Left lung (tissue), 10 donors: ENCODE measurements around the gene ADGRF4. TPM values are rescaled to one million over a fixed set of nuclear protein-coding genes. Genes with fewer than 3 reads are reported as not detected.

Experiments
- ATAC-seq: fragments of 200-7000 bp; cut with Tn5 transposase; one replicate; pipeline ENCODE4 v1.9.1; 2020; ENCODE audit warnings: moderate library complexity
- DNase-seq, 4 donors: peaks; one replicate each; pipeline ENCODE4 v3.0.0-alpha.2; 2013 to 2020
- H3K27ac ChIP-seq, 2 donors: fragments of 200-600 bp; sonication (generic) in 1 of 2; one replicate each; pipeline versions ENCODE4 v1.5.0 to v1.8.0; 2020 to 2021
- H3K27me3 ChIP-seq, 2 donors: fragments of 200-600 bp; sonication (generic) in 1 of 2; one replicate each; pipeline versions ENCODE4 v1.5.0 to v1.8.0; 2020 to 2021
- H3K36me3 ChIP-seq, 2 donors: fragments of 200-600 bp; sonication (generic) in 1 of 2; one replicate each; pipeline versions ENCODE4 v1.5.0 to v1.8.0; 2020 to 2021
- H3K4me1 ChIP-seq, 2 donors: fragments of 200-600 bp; one replicate each; pipeline ENCODE4 v1.8.0; 2021
- H3K4me3 ChIP-seq, 2 donors: fragments of 200-600 bp; sonication (generic) in 1 of 2; one replicate each; pipeline versions ENCODE4 v1.5.0 to v1.8.0; 2020 to 2021; ENCODE audit warnings: mild to moderate bottlenecking in 1 of 2
- H3K9me3 ChIP-seq, 2 donors: fragments of 200-600 bp; sonication (generic) in 1 of 2; one replicate each; pipeline versions ENCODE4 v1.5.0 to v1.8.0; 2020 to 2021
- intact Hi-C, 2 donors: fragments of 100-400 bp; cut with DNase I; formaldehyde crosslinking; loops; one replicate each; pipeline versions ENCODE4 v1.11.2 to v1.14.2; 2022
- polyA plus RNA-seq, 6 donors: library from polyadenylated mRNA; unstranded; fragments of 120-200 nt; gene quantifications; one replicate each; pipeline ENCODE4 v1.2.1, GENCODE V29; 2013; ENCODE audit not compliant: insufficient read length in 6 of 6
- total RNA-seq, 2 donors: library from RNA; stranded (reverse); fragmentation: NEBNext Ultra II Directional; extraction: Animal tissue kit (Norgen Biotek cat#: 25700); gene quantifications; one replicate each; pipeline ENCODE4 v1.2.1, GENCODE V29; 2021
- TF ChIP-seq, protein P1 (sequence below), 2 donors: fragments of 200-600 bp; sonication (generic) in 1 of 2; IDR thresholded peaks; one replicate each; pipeline versions ENCODE4 v1.5.0 to v1.8.0; 2021; ENCODE audit warnings: antibody characterized with exemption in 2 of 2
- donor health status: DM: no; HTN: yes; CAD: no.
- donor health status: DM: no; HTN: no; CAD: no.

The ADGRF4 gene
- total and polyA plus RNA-seq, 8 donors, result 0.08 to 0.55 (median 0.23) TPM

DNA sequence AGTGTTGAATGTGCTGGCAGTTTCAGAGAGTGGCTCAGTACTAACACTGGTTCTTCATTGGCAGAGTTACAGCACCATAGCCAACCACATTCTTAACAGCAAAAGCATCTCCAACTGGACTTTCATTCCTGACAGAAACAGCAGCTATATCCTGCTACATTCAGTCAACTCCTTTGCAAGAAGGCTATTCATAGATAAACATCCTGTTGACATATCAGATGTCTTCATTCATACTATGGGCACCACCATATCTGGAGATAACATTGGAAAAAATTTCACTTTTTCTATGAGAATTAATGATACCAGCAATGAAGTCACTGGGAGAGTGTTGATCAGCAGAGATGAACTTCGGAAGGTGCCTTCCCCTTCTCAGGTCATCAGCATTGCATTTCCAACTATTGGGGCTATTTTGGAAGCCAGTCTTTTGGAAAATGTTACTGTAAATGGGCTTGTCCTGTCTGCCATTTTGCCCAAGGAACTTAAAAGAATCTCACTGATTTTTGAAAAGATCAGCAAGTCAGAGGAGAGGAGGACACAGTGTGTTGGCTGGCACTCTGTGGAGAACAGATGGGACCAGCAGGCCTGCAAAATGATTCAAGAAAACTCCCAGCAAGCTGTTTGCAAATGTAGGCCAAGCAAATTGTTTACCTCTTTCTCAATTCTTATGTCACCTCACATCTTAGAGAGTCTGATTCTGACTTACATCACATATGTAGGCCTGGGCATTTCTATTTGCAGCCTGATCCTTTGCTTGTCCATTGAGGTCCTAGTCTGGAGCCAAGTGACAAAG, 17.0 kb upstream of the ADGRF4 start:
- TF ChIP-seq, protein P1, sequence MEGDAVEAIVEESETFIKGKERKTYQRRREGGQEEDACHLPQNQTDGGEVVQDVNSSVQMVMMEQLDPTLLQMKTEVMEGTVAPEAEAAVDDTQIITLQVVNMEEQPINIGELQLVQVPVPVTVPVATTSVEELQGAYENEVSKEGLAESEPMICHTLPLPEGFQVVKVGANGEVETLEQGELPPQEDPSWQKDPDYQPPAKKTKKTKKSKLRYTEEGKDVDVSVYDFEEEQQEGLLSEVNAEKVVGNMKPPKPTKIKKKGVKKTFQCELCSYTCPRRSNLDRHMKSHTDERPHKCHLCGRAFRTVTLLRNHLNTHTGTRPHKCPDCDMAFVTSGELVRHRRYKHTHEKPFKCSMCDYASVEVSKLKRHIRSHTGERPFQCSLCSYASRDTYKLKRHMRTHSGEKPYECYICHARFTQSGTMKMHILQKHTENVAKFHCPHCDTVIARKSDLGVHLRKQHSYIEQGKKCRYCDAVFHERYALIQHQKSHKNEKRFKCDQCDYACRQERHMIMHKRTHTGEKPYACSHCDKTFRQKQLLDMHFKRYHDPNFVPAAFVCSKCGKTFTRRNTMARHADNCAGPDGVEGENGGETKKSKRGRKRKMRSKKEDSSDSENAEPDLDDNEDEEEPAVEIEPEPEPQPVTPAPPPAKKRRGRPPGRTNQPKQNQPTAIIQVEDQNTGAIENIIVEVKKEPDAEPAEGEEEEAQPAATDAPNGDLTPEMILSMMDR (IDR thresholded peaks at IDR 0.05), result no peak
- no peaks in the 10 kb centered on the region for H3K36me3 ChIP-seq
- H3K9me3 ChIP-seq, result no peaks in the 10 kb centered on the region
- intact Hi-C loops, result no loop called here
- H3K4me3 ChIP-seq, result no peak overlapping the region
- ATAC-seq (no peak), DNase-seq (peak in 1 of 4 donors; percentile 44)
- H3K4me1 ChIP-seq, result no peaks in the 10 kb centered on the region
- H3K27me3 ChIP-seq, result no peaks in the 10 kb centered on the region
- no peak overlapping the region for H3K27ac ChIP-seq

DNA sequence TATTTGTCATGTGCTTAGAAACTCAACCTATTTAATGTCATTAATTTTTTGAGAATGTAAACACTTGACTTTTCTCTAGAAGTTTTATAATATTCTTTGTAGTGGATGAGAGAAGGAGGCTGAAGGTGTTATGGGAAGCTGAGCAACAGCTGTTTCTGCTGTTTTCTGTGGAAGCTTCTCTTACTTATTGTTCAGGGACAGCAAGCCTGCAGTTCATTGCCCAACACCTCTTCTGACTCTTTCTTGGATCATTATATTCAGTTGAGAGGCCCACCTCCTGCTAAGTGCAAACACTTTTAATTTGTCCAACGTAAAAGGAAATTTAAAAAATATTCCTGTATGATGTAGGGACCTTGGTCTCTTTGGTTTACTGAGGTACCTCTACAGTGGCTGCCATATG, 12.0 kb upstream of the ADGRF4 start:
- DNase-seq (peak in 1 of 4 donors; percentile 54), ATAC-seq (no peak)
- Histone ChIP-seq H3K4me1 (no peaks in the 10 kb centered on the region), H3K9me3 (no peaks in the 10 kb centered on the region), H3K36me3 (no peaks in the 10 kb centered on the region), H3K4me3 (no peak overlapping the region), H3K27me3 (no peaks in the 10 kb centered on the region), H3K27ac (no peak overlapping the region)
- intact Hi-C loops, result no loop called here
- TF ChIP-seq, protein P1 (IDR thresholded peaks at IDR 0.05), result no peak

DNA sequence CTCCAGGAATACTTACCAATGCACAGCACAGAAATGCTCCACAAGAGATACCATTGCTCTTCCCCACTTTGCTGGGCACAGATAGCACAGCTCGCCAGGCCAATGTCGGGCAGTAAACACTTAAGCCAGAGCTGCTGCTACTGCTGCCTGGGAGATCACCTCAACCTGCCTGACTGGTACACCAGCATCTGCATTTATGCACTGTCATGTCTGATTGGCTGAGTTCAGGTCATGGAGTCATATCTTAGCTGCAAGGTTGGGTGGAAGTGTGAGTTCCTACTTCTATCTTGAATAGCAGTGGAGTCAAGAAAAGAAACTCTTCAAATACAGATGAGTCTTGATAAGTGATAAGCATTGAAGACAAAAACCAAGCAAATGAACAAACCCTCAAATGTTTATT, 10.9 kb upstream of the ADGRF4 start:
- H3K4me1 ChIP-seq, result no peaks in the 10 kb centered on the region
- DNase-seq, result no peak
- TF ChIP-seq, protein P1 (IDR thresholded peaks at IDR 0.05), result no peak
- no peaks in the 10 kb centered on the region for H3K27me3 ChIP-seq
- H3K9me3 ChIP-seq, result no peaks in the 10 kb centered on the region
- H3K27ac ChIP-seq, result no peak overlapping the region
- intact Hi-C loops, result no loop called here
- no peak overlapping the region for H3K4me3 ChIP-seq
- H3K36me3 ChIP-seq, result no peaks in the 10 kb centered on the region
- ATAC-seq, result no peak

DNA sequence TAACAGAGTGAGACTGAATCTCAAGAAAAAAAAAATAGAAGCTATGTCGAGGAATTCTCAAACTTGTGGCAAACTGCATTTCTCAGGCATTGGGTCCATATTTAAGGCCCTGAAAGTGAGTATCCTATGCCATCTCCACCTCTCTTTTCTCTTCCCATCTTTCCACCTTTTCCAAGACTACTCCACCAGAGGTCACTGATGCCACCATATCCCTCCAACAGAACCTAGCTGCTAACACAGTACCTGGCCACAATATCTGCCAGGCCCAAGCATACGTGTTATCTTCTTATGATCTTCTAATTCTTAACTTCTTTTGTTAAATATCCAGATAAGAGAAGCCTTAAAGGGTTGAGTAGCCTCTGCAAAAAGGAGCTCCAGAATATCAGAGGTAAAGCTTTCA, 8.2 kb upstream of the ADGRF4 start:
- intact Hi-C loops, result no loop called here
- DNase-seq (no peak), ATAC-seq (no peak)
- Histone ChIP-seq H3K9me3 (no peaks in the 10 kb centered on the region), H3K36me3 (no peaks in the 10 kb centered on the region), H3K4me1 (no peaks in the 10 kb centered on the region), H3K27ac (no peak overlapping the region), H3K4me3 (no peak overlapping the region), H3K27me3 (no peaks in the 10 kb centered on the region)
- TF ChIP-seq, protein P1 (IDR thresholded peaks at IDR 0.05), result no peak

DNA sequence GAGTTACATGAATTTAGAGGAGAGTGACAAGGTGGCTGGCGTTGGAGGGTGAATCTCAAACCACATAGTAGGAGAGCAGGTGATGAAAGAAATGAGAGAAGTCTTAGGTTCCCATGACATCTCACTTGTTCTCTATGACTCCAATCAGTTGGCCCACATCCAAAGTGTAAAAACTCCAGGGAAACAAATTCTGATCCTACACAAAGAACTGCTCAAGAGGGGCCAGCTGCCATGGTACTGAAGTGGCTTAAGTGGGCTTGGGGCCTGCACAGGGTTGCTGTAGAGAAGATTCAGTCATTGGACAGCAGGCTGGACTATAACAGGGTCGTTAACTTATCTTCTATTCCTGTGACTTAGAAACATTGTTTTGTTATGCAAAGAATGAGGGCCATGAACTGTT, 7.6 kb upstream of the ADGRF4 start:
- ATAC-seq (no peak), DNase-seq (no peak)
- Histone ChIP-seq H3K27ac (no peak overlapping the region), H3K36me3 (no peaks in the 10 kb centered on the region), H3K27me3 (no peaks in the 10 kb centered on the region), H3K4me1 (no peaks in the 10 kb centered on the region), H3K4me3 (no peak overlapping the region), H3K9me3 (no peaks in the 10 kb centered on the region)
- TF ChIP-seq, protein P1 (IDR thresholded peaks at IDR 0.05), result no peak
- intact Hi-C loops, result no loop called here
